OCI-LY1 (cell line): ENCODE results near the gene SPATA18.

ENCODE experiments used
- H2AFZ ChIP-seq: fragments of 200-600 bp; sonication (generic), shearing (Covaris generic); 2 replicates; pipeline ENCODE4 v1.6.0; 2014; ENCODE audit warnings: antibody characterized with exemption, mild to moderate bottlenecking, low read length
- H3F3A ChIP-seq: fragments of 200-600 bp; sonication (generic), shearing (Covaris generic); 2 replicates; pipeline ENCODE4 v1.6.0; 2014; ENCODE audit warnings: mild to moderate bottlenecking, antibody characterized with exemption, low read length, moderate library complexity; ENCODE audit not compliant: insufficient read depth
- H3K27ac ChIP-seq: fragments of 200-600 bp; sonication (generic); 2 replicates; pipeline ENCODE4 v1.5.1; 2014; ENCODE audit warnings: low read length, mixed run types, mild to moderate bottlenecking, low read depth; ENCODE audit not compliant: poor library complexity, severe bottlenecking
- H3K27me3 ChIP-seq: fragments of 200-600 bp; sonication (generic); 2 replicates; pipeline ENCODE4 v1.6.0; 2014; ENCODE audit warnings: antibody characterized with exemption, mild to moderate bottlenecking, low read length, moderate library complexity; ENCODE audit not compliant: insufficient read depth
- H3K36me3 ChIP-seq: fragments of 200-600 bp; sonication (generic); 2 replicates; pipeline ENCODE4 v1.6.1; 2014; ENCODE audit warnings: mild to moderate bottlenecking, antibody characterized with exemption, low read length, moderate library complexity, mixed read lengths; ENCODE audit not compliant: insufficient read depth
- H3K4me1 ChIP-seq: fragments of 200-600 bp; sonication (generic); 2 replicates; pipeline ENCODE4 v1.5.1; 2014; ENCODE audit warnings: mild to moderate bottlenecking, low read length, moderate library complexity; ENCODE audit not compliant: insufficient read depth, severe bottlenecking
- H3K4me2 ChIP-seq: fragments of 200-600 bp; sonication (generic), shearing (Covaris generic); 2 replicates; pipeline ENCODE4 v1.6.1; 2014; ENCODE audit warnings: low read length
- H3K4me3 ChIP-seq: fragments of 200-600 bp; sonication (generic); 2 replicates; pipeline ENCODE4 v1.5.1; 2014; ENCODE audit warnings: low read length, low read depth, mild to moderate bottlenecking, mixed read lengths; ENCODE audit not compliant: poor library complexity, severe bottlenecking
- H3K79me2 ChIP-seq: fragments of 200-600 bp; shearing (Covaris generic); 2 replicates; pipeline ENCODE4 v1.6.1; 2016; ENCODE audit warnings: mixed run types, low read length, mixed read lengths; ENCODE audit not compliant: insufficient read depth
- H3K9ac ChIP-seq: fragments of 200-600 bp; sonication (generic), shearing (Covaris generic); 2 replicates; pipeline ENCODE4 v1.6.1; 2014; ENCODE audit warnings: mild to moderate bottlenecking, low read length, mixed read lengths
- H3K9me2 ChIP-seq: fragments of 200-600 bp; sonication (generic), shearing (Covaris generic); 2 replicates; pipeline ENCODE4 v1.6.1; 2014; ENCODE audit warnings: low read depth, mild to moderate bottlenecking, low read length, mixed read lengths
- H3K9me3 ChIP-seq: fragments of 200-600 bp; shearing (Covaris generic); 2 replicates; pipeline ENCODE4 v1.6.1; 2014; ENCODE audit warnings: low read length, mixed read lengths
- H4K20me1 ChIP-seq: fragments of 200-600 bp; sonication (generic), shearing (Covaris generic); 2 replicates; pipeline ENCODE4 v1.6.0; 2016; ENCODE audit warnings: mild to moderate bottlenecking, low read length; ENCODE audit not compliant: insufficient read depth
- EZH2 ChIP-seq: fragments of 200-600 bp; sonication (generic), shearing (Covaris generic); IDR thresholded peaks from 2 replicates; pipeline ENCODE4 v1.8.0; 2017; ENCODE audit warnings: borderline replicate concordance, mixed run types, mild to moderate bottlenecking, antibody characterized with exemption, low read length, moderate library complexity, mixed read lengths
- TF ChIP-seq, protein P1 (sequence below): fragments of 200-600 bp; sonication (generic), shearing (Covaris generic); IDR thresholded peaks from 2 replicates; pipeline ENCODE4 v1.5.1; 2017; ENCODE audit warnings: mild to moderate bottlenecking, antibody characterized with exemption, low read length, moderate library complexity, mixed read lengths

Gene SPATA18

DNA sequence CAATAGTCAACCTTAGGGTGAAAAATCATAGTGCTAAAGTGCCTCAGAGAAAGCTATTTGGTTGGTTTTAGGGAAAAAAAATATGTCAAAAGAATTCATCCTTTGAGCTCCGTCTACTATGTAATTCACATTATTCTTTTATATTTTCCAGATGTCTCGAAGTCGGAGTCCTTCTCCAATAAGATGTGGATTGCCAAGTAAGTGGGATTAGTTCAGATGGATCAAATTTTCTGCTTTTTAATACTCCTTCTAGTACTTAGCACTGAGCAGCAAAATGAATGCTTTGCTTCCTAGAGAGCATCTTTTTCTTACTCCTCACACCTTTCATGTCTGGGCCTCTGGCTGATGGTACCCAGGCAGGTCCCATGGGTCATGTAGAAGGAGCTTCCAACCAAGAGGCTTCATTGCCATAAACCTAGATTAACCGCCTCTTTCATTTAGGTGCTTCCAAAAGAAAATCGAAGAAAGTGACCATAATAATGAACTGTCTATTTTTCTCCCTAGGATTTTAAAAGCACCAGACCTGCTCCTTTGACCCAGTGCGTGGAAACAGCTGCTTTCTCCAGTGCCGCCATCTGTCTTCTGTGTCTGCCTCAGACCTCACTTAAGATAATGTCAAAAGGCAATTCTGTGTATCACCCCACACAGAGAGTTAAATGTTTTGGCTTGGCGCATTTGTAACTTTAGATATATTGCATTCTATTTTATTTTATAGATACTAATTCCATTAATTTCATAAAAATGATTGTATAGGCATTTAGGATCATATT is 43.5 kb downstream of the SPATA18 start:
- Histone ChIP-seq H3K9me3 (no peaks in the 10 kb centered on the region), H3K36me3 (no peaks in the 10 kb centered on the region), H3K4me3 (no peak overlapping the region), H3K27ac (no peak overlapping the region), H3K27me3 (no peaks in the 10 kb centered on the region), H3K79me2 (no peaks in the 10 kb centered on the region), H3K9me2 (no peaks in the 10 kb centered on the region), H3F3A (no peaks in the 10 kb centered on the region), H3K9ac (no peak overlapping the region), H3K4me2 (no peak overlapping the region), H2AFZ (no peak overlapping the region), H4K20me1 (no peaks in the 10 kb centered on the region), H3K4me1 (no peaks in the 10 kb centered on the region)
- TF ChIP-seq, protein P1, sequence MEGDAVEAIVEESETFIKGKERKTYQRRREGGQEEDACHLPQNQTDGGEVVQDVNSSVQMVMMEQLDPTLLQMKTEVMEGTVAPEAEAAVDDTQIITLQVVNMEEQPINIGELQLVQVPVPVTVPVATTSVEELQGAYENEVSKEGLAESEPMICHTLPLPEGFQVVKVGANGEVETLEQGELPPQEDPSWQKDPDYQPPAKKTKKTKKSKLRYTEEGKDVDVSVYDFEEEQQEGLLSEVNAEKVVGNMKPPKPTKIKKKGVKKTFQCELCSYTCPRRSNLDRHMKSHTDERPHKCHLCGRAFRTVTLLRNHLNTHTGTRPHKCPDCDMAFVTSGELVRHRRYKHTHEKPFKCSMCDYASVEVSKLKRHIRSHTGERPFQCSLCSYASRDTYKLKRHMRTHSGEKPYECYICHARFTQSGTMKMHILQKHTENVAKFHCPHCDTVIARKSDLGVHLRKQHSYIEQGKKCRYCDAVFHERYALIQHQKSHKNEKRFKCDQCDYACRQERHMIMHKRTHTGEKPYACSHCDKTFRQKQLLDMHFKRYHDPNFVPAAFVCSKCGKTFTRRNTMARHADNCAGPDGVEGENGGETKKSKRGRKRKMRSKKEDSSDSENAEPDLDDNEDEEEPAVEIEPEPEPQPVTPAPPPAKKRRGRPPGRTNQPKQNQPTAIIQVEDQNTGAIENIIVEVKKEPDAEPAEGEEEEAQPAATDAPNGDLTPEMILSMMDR: no peak
- TF ChIP-seq EZH2: no peak

DNA sequence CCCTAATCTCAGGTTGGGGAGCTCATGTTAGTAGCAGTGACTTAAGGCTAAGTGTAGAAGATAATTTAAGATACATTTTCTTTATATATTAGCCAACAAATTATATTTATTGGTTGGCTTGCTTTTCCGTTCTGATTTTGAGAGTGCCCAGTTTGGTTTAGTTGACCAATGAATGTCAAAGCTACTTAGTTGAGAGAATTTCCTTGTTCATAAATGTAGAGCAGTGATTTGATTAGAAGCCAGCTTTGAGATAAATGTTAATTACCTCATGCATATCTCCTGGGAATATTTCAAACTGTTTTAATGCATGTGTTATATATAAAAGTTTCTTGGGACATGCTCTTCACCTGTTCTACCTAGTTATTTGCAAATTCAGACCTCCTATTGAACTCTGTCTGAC is 44.3 kb downstream of the SPATA18 start:
- no peaks in the 10 kb centered on the region for H3K79me2 ChIP-seq
- H2AFZ ChIP-seq: no peak overlapping the region
- no peaks in the 10 kb centered on the region for H3K4me1 ChIP-seq
- TF ChIP-seq, protein P1: no peak
- no peak for TF ChIP-seq EZH2
- no peaks in the 10 kb centered on the region for H3K9me2 ChIP-seq
- H3K27ac ChIP-seq: no peak overlapping the region
- no peak overlapping the region for H3K4me3 ChIP-seq
- H3K9ac ChIP-seq: no peak overlapping the region
- no peak overlapping the region for H3K4me2 ChIP-seq
- no peaks in the 10 kb centered on the region for H3K9me3 ChIP-seq
- H4K20me1 ChIP-seq: no peaks in the 10 kb centered on the region
- H3F3A ChIP-seq: no peaks in the 10 kb centered on the region
- no peaks in the 10 kb centered on the region for H3K27me3 ChIP-seq
- no peaks in the 10 kb centered on the region for H3K36me3 ChIP-seq

DNA sequence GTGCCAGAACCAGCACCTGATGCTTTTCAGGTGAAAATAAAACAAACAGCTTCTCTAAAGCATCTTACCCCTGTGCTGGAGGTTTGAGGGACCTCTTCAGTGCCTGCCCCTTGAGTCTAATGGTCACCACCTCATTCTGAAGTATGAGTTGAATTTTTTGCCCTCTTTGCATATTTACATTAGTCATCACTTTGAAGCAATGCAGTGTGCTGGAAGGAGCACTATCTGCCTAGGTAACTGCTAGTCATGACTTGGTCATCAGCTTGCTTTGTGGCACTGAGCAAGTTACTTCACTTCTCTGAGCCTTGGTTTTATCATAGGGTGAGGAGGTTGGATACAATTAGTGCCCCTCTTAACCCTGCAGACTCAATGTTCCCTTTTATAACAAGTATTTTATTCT is 44.9 kb downstream of the SPATA18 start:
- H3K4me2 ChIP-seq: no peak overlapping the region
- TF ChIP-seq, protein P1: no peak
- no peak for TF ChIP-seq EZH2
- no peak overlapping the region for H2AFZ ChIP-seq

More for the DNA sequence above, 44.9 kb downstream of the SPATA18 start:
- H3F3A ChIP-seq: no peaks in the 10 kb centered on the region
- no peak overlapping the region for H3K9ac ChIP-seq
- no peaks in the 10 kb centered on the region for H3K9me2 ChIP-seq
- H3K4me1 ChIP-seq: no peaks in the 10 kb centered on the region
- no peaks in the 10 kb centered on the region for H3K27me3 ChIP-seq
- H3K79me2 ChIP-seq: no peaks in the 10 kb centered on the region
- no peak overlapping the region for H3K4me3 ChIP-seq
- no peak overlapping the region for H3K27ac ChIP-seq
- H3K9me3 ChIP-seq: no peaks in the 10 kb centered on the region
- no peaks in the 10 kb centered on the region for H3K36me3 ChIP-seq
- no peaks in the 10 kb centered on the region for H4K20me1 ChIP-seq
